ENCODE data around the gene PCSK5. TPM values are rescaled to one million over a fixed set of nuclear protein-coding genes. Genes with fewer than 3 reads are reported as not detected.

Gene PCSK5
- total and polyA plus RNA-seq, 2 of the 8 experiments (the other 6 are each of a cell fraction or from before 2014, with no cell fraction given) = 5.5 to 10.7 TPM

GRCh38 chr9:75878488-75878860 is 12.0 kb upstream of the PCSK5 start (continued):
- TF ChIP-seq HDAC2 (IDR thresholded peaks at IDR 0.05; ENCODE audit: borderline replicate concordance in 1 of 2, low read depth in 2 of 2, low read length in 2 of 2) (no peak), USF2 (IDR thresholded peaks at IDR 0.05; ENCODE audit: low read length) (no peak), CHD2 (IDR thresholded peaks at IDR 0.05; ENCODE audit: low read length) (no peak)
